Loucy (cell line): ENCODE results near the gene MOB3B.

ENCODE experiments used
- H2AFZ ChIP-seq: fragments of 200-600 bp; sonication (generic); 2 replicates; pipeline ENCODE4 v1.6.0; 2016; ENCODE audit warnings: antibody characterized with exemption, mild to moderate bottlenecking, low read length, moderate library complexity
- H3F3A ChIP-seq: fragments of 200-600 bp; 2 replicates; pipeline ENCODE4 v1.6.0; 2016; ENCODE audit warnings: antibody characterized with exemption, low read depth, mild to moderate bottlenecking
- H3K27me3 ChIP-seq: fragments of 200-600 bp; sonication (generic); 2 replicates; pipeline ENCODE4 v1.6.1; 2014; ENCODE audit warnings: low read length, mild to moderate bottlenecking; ENCODE audit not compliant: insufficient read depth, poor library complexity, severe bottlenecking
- H3K36me3 ChIP-seq: fragments of 200-600 bp; sonication (generic); 2 replicates; pipeline ENCODE4 v1.6.1; 2016; ENCODE audit warnings: low read length; ENCODE audit not compliant: insufficient read depth
- H3K4me1 ChIP-seq: fragments of 200-600 bp; sonication (generic); 2 replicates; pipeline ENCODE4 v1.5.1; 2014; ENCODE audit warnings: low read length, mild to moderate bottlenecking; ENCODE audit not compliant: insufficient read depth, poor library complexity, severe bottlenecking
- H3K4me2 ChIP-seq: fragments of 200-600 bp; sonication (generic); 2 replicates; pipeline ENCODE4 v1.6.0; 2014; ENCODE audit warnings: antibody characterized with exemption, low read length, low read depth, mild to moderate bottlenecking; ENCODE audit not compliant: poor library complexity, severe bottlenecking
- H3K4me3 ChIP-seq: fragments of 200-600 bp; sonication (generic); 2 replicates; pipeline ENCODE4 v1.5.1; 2014; ENCODE audit warnings: low read length, mild to moderate bottlenecking, mixed read lengths; ENCODE audit not compliant: poor library complexity, severe bottlenecking
- H3K79me2 ChIP-seq: fragments of 200-600 bp; sonication (generic); 2 replicates; pipeline ENCODE4 v1.6.1; 2014; ENCODE audit warnings: low read length; ENCODE audit not compliant: insufficient read depth
- H3K9ac ChIP-seq: fragments of 200-600 bp; sonication (generic); 2 replicates; pipeline ENCODE4 v1.6.0; 2014; ENCODE audit warnings: mild to moderate bottlenecking, low read depth, low read length, moderate library complexity; ENCODE audit not compliant: poor library complexity, severe bottlenecking
- H3K9me2 ChIP-seq: fragments of 200-600 bp; sonication (generic); replicated peaks from 2 replicates; pipeline ENCODE4 v1.6.1; 2016; ENCODE audit warnings: low read depth, low read length, mixed read lengths
- H3K9me3 ChIP-seq: fragments of 200-600 bp; sonication (generic); 2 replicates; pipeline ENCODE4 v1.6.1; 2014; ENCODE audit warnings: mild to moderate bottlenecking, antibody characterized with exemption, low read length, low read depth; ENCODE audit not compliant: insufficient read depth
- H4K20me1 ChIP-seq: fragments of 200-600 bp; sonication (generic); 2 replicates; pipeline ENCODE4 v1.6.0; 2014; ENCODE audit warnings: antibody characterized with exemption, low read length, mild to moderate bottlenecking; ENCODE audit not compliant: insufficient read depth, poor library complexity, severe bottlenecking
- CTCF ChIP-seq: fragments of 200-600 bp; sonication (generic); conservative IDR thresholded peaks from 2 replicates; pipeline ENCODE4 v1.5.1; 2014; ENCODE audit warnings: mild to moderate bottlenecking, antibody characterized with exemption, low read length
- EZH2phosphoT487 ChIP-seq: fragments of 200-600 bp; IDR thresholded peaks from 2 replicates; pipeline ENCODE4 v1.6.1; 2018; ENCODE audit warnings: antibody characterized with exemption, mild to moderate bottlenecking, moderate library complexity, borderline replicate concordance

MOB3B gene

DNA sequence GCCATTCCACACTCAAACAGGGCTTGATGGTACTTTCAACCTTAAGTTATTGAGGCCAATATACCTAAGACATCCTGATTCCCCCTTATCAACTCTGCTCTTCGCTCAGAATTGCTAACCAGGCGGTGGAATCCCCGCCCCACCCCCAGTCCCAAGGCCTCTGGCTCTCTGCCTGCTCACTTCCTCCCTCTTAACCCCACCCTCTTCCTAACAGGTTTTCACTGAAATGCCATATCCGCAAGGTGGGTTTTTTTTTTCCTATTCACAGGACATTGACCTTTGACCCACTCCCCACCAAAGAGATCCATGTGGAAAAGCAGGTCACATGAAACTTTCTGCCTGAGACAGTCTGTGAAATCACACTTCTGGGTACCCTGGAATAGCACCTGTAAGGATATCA lies 72.2 kb downstream of the MOB3B start:
- no peaks in the 10 kb centered on the region for H3K9me2 ChIP-seq
- peaks cover 9% of the 10 kb centered on the region for H3K4me1 ChIP-seq
- no peaks in the 10 kb centered on the region for H4K20me1 ChIP-seq
- H3K9me3 ChIP-seq, result no peaks in the 10 kb centered on the region
- peak overlapping the region; percentile 7 for H3K4me2 ChIP-seq
- TF ChIP-seq CTCF, result no peak
- no peak for TF ChIP-seq EZH2phosphoT487
- no peaks in the 10 kb centered on the region for H3F3A ChIP-seq
- no peak overlapping the region for H3K9ac ChIP-seq
- H3K27me3 ChIP-seq, result no peaks in the 10 kb centered on the region
- H3K4me3 ChIP-seq, result no peak overlapping the region
- H2AFZ ChIP-seq, result no peak overlapping the region
- H3K79me2 ChIP-seq, result no peaks in the 10 kb centered on the region
- H3K36me3 ChIP-seq, result no peaks in the 10 kb centered on the region

- no peak overlapping the region for H3K4me2 ChIP-seq
- no peaks in the 10 kb centered on the region for H3K27me3 ChIP-seq
- no peak overlapping the region for H3K9ac ChIP-seq
- H3K36me3 ChIP-seq, result no peaks in the 10 kb centered on the region
- no peaks in the 10 kb centered on the region for H3K9me3 ChIP-seq
- peaks cover 9% of the 10 kb centered on the region for H3K4me1 ChIP-seq
- no peak overlapping the region for H3K4me3 ChIP-seq
- H3K9me2 ChIP-seq, result no peaks in the 10 kb centered on the region
- no peaks in the 10 kb centered on the region for H4K20me1 ChIP-seq
- no peak overlapping the region for H2AFZ ChIP-seq
- H3K79me2 ChIP-seq, result no peaks in the 10 kb centered on the region
- H3F3A ChIP-seq, result no peaks in the 10 kb centered on the region
- TF ChIP-seq EZH2phosphoT487, result no peak
- TF ChIP-seq CTCF, result no peak
These were observed 75.6 kb downstream of the MOB3B start for GRCh38 chr9:27453860-27454553.

GRCh38 chr9:27451207-27451797 lies 78.3 kb downstream of the MOB3B start:
- no peak overlapping the region for H3K4me2 ChIP-seq
- no peaks in the 10 kb centered on the region for H3K36me3 ChIP-seq
- no peaks in the 10 kb centered on the region for H3F3A ChIP-seq
- no peaks in the 10 kb centered on the region for H3K4me1 ChIP-seq
- H3K27me3 ChIP-seq, result no peaks in the 10 kb centered on the region
- no peak overlapping the region for H3K9ac ChIP-seq
- TF ChIP-seq EZH2phosphoT487 (no peak), CTCF (no peak)
- H4K20me1 ChIP-seq, result no peaks in the 10 kb centered on the region
- H3K9me3 ChIP-seq, result no peaks in the 10 kb centered on the region
- H3K79me2 ChIP-seq, result no peaks in the 10 kb centered on the region
- H2AFZ ChIP-seq, result no peak overlapping the region
- no peaks in the 10 kb centered on the region for H3K9me2 ChIP-seq
- H3K4me3 ChIP-seq, result no peak overlapping the region
